ENCODE results near the gene ACSF3.

The ACSF3 gene

DNA sequence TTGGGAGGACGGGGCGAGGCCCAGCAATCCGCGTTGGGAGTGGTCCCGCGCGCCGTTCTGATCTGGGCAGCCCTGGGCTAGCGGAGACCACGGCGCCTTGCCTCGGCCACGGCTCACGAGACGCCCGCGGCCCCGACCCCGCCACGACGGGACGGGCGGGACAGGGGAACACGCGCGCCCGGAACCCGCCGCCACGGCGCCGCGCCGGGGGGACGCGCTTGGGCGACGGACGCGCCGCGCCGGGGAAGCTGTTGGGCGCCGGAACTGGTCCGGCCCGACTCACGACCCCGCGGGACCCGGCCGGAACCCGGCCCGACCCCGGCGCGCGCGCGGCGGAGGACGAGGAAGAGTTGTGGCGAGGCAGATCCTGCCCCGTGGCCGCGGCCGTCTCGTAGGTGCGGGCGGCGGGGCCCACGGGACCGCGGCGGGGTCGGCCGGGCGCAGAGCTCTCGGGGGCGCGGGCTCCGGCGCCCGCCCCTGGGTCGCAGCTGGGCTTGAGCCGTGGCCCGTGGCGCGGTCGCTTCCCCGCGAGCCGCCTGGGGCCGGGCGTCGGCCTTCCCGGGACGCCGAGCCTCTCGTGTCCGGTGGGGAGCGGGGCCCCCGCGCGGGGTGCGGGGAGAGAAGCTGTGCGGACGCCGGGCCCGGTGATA lies at the start of gene ACSF3:
Gene ACSF3, plus strand, starts transcription at position 251 of the 650 bp plus-strand sequence. CDS start 6,830 bp downstream, outside the sequence.
- peak; percentile 80 for DNase-seq (ENCODE audit: low spot score)

DNA sequence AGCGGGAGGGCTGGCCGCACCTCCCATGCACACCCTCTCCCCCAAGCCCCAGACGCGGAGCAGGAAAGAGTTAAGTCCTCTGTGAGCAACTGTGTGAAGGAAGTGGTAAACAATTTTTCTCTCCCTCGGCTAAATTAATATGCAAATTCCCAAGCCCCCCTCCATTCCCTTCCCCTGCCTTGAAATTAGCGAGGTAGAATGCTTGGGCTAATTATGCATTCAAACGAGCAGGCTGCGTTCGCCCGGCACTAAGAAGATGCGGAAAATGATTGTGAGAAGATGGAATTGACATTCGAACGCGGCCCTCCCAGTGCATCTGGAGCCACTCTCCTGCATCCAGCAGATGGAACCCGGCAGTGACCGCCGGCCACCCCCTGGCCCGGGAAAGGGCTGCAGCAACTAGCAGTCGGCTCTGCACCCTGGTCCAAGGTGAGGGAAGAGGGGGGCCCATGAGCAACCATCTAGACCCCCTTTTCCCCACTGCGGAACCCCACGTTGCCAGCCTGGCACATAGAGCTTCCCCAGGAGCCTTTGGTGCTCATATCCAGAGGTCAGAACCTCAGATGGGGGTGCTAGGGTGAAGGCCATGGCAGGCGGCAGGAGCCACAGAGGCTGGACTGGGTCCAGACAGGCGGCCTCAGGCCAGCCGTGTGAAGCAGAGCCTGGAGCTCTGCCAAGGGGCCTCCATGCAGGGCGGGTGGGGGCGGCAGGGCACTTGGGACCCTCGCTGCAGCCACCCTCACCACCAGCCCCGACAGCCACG lies 49.1 kb upstream of the ACSF3 start:
- no peak for DNase-seq (ENCODE audit: low spot score)

DNA sequence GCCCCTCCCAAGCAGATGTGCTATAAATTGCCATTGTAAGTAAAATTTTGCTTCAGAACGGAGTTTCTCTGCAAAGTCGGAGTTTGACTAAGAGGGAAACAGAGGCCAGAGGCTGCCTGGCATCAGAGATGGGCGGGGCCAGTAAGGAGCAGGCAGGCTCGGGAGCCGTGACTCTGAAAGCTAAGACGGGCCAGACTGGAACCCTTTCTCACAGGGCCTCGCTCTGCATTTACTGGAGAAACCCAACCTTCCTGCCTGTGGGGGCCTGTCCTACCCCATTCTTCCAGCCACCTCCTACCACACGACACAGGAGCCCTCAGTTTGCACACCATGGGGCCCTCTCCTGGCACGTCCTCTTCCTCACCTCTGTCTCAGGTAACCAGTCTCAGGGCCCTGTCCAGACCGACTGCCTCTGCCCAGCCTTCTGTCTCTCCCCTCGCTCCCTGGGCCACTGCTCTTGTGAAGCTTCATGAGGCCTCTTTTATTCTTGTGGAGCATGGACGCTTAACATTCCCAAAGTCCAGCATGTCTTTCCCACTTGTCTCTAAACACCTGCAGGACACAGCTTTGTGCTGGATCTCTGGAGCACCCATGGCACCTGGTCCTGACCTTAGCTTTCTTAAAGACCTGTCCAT lies 48.4 kb upstream of the ACSF3 start:
- no peak for DNase-seq (ENCODE audit: low spot score)

DNA sequence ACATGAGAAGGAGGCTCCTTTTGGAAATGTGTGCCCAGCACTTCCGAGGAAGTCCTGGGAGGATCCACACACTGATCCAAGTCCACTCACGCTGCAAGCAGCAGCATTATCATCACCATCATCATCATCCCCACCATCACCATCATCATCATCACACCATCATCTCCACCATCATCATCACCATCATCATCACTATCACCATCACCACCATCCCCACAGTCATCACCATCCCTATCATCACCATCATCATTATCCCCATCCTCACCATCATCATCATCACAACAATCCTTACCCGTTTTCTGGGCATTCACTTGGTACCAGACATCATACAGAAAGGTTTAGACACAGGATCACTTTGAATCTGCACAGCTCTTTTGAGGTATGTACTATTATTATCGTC lies 47.8 kb upstream of the ACSF3 start:
- DNase-seq (ENCODE audit: low spot score): no peak

DNA sequence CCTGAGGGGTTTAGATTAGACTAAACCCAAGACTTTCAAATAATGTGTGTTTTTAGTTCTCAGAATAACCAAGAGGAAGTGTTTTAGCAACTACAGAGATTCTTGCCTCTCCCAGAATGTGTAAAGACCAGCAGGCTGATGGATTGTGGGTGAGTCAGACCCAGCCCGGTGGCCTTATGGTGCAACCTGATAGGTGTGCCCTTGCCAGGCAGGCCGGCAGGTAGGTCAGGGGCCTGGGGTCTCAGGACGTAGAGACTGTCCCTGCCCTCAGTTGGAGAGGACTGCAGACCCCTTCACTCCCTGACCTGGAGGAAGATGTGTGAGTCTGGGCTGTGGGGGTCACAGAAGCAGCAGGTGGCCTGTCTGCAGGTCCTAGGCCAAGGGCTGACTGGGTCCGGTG lies 47.2 kb upstream of the ACSF3 start:
- DNase-seq (ENCODE audit: low spot score): no peak

DNA sequence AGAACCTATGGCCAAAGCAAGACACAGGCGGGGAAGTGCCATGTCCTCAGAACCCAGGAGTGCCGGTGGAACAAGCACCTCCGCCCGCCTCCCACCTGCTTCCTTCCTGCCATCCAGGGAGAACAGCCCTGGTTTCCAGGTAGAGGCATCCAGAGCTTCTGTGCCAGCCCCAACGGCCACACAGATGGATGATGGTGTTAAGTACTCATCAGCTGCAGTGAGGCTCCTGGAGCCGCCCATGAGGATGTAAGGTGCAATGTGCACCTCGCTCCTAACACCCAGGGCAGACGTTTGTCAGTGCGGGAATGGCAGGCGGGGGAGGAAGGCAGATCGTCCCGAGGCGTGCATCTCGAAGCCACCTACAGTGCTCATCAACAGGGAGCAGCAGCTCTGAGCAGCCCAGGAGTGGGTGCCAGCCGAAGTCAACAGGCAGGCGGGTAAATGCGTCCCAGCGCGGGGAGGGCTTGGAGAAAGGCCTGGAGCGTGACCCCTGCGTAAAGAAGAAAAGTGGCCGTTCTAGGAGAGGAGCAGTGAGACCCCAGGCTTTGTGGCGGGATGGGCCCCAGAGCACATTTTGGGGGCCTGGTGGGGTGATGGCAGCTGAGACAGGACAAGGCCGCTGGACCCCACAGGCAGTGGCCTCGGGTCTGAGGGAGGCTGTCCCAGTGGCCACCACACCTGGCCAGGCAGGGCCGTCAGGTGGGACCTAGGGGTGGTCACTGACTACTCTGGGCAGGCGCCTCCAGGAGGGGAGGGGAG lies 46.1 kb upstream of the ACSF3 start:
- no peak for DNase-seq (ENCODE audit: low spot score)

DNA sequence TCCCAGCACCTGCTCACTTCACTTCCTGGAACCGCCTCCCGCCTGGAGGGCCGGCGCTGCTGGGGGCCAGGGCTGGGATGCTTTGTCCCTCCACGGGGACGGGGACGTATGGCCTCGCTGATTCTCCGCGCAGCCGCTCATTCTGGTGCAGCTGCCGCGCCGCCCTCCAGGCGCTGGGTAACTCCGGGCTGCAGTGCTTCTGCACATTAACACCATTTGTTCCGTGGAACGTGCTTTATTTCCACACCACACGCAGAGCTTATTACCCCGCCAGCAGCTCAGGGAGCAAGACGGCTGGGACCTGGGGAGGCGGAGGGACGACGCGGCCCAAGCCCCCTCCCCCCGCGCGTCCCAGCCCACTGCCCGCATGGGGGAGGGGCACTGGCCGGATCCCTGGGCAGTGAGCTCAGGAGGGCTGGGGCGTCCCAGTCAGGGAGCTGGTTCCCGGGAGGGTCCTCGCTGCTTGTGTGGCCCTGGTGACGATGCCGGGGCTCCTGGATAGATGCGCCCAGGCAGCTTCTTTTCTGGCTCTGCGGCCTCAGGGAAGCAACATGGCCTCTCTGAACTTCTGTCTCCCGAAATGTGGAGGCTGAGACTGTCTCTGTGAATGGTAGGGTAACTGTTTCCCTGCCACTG lies 45.4 kb upstream of the ACSF3 start:
- DNase-seq (ENCODE audit: low spot score): no peak

DNA sequence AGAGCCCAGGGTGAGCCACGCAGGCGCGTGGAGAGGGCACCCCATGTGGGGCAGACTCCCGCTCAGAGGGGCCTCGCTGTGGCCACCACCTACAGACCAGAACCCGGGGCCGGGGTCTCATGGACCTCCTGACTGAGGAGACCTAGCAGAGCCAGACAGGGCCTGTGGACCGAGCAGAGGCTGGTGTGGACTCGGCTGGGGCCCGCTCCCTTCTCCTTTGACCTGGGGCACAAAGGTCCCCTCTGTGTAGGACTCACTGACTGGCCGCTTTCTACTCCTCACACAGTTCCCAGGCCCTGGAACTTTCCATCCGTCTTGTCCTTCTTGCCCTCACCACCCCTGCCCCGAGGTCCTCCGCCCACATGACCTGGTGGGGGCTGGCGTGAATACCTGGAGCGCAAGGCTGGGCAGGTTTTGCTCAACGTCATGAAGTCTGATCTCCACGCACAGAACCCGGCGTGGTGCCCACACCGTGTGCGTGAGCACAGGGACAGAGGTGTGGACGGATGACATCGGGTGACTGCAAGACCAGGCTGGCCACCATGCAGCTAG lies 44.7 kb upstream of the ACSF3 start:
- no peak for DNase-seq (ENCODE audit: low spot score)

DNA sequence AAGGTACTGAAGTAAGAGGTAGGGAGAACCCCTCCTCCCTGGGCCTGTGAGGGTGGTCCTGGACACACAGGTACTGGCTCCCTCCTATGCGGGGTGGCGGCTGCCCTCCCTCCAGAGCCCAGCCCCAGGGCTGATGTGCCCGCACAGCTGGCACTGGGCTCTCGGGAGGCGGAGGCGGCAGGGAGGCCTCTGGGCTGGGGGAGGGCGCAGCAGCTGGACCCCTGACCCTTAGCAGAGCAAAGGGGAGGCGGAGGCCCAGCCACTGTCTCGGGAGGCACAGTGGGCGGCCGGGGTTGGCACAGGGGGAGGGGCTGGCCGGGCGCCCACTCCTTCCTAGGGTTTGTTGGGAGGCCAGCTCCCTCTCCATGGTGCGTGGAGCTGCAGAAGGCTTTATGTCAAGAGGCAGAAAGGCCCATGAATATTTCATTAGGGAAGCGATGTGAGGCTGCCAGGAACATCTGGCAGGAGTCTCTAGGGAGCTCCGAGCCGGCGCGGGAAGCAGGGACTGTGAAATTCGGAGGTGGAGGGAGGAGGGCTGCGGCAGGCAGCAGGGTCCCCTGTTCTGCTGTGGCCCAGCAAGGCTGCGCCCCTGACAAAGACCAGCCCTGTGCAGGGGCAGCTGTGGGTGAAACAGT lies 44.1 kb upstream of the ACSF3 start:
- no peak for DNase-seq (ENCODE audit: low spot score)

DNA sequence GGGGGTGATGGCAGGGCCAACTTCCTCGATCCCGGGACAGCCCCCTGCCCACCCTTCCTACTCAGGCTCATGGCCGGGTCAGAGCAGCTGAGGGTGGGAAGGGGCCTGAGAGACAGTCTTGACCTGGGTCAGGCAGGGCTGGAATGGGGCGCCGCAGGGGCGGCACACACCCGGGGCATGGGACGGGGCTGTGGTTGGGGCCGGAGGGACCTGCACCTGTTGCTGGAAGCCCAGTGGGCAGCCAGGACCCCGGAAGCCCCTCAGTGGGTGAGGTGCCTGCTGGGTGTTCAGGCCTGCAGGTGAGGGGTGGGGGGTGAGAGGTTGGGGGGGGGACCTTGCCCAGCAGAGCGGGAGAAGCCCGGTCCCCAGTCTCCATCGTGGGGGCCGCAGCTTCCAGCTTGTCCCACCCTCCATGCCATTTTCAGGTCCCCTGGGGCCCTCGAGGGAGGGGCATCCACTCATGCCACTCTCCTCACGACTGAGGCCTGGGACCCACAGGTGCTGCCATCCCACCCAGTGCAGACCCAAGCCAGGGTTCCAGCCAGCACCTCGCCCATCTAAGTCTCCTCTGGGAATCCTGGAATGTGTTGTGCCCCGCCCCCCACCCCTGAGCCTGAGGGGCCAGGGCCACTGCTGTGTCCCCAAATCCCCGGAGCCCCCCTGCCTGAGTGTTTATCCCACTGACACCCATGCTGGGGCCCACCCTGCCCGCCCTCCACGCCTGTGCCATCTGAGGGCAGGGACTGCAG lies 43.4 kb upstream of the ACSF3 start:
- DNase-seq (ENCODE audit: low spot score): no peak

DNA sequence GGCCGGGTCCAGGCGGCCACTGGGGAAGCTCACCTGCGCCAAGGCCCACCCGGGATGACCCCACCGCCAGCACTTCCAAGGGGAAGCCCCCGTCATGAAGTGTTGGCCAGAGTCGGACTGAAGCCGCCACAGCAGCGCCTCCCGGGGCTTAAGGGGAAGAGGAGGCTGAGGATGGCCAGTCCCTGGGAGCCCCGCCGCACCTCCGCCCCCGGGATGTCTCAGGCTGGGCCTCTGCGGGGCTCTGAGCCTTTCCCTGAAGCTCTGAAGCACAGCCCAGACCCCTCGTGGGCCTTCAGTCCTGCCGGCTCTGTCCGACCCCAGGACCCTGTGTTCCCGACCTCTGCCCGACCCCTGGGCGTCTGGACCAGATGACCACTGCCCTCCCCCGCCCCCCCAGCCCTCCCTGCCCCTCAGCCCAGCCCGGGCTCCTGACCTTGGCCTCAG lies 42.8 kb upstream of the ACSF3 start:
- DNase-seq (ENCODE audit: low spot score): no peak

DNA sequence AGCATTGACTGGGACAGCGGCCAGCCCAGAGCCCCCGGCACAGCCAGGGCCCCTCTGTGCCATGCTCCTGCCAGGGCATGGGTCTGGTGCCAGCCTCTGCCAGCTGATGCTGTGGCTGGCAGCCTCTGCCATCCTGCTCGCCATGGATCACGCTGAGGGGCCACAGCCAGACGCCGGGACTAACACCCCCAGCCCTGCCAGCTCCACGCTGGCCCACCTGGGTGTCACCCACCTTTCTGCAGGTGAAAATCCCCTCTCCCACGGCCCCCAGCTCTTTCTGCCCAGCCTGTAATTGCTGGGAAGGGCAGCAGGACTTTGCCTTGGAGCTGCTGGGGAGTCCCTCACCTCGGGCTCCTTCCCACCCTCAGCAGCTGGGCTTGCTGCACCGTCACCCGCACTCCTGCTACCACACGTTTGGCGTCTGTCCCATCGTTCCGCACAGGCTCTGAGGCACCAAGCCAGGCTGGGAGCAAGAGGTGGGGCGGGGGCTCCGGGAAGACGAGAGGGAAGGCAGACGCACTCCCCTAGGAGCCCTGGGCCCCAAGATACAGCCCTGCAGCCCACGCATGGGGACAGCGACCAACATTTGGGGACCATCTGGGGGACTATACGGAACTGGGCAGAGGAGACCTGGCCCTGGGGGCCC lies 42.0 kb upstream of the ACSF3 start:
- no peak for DNase-seq (ENCODE audit: low spot score)

DNA sequence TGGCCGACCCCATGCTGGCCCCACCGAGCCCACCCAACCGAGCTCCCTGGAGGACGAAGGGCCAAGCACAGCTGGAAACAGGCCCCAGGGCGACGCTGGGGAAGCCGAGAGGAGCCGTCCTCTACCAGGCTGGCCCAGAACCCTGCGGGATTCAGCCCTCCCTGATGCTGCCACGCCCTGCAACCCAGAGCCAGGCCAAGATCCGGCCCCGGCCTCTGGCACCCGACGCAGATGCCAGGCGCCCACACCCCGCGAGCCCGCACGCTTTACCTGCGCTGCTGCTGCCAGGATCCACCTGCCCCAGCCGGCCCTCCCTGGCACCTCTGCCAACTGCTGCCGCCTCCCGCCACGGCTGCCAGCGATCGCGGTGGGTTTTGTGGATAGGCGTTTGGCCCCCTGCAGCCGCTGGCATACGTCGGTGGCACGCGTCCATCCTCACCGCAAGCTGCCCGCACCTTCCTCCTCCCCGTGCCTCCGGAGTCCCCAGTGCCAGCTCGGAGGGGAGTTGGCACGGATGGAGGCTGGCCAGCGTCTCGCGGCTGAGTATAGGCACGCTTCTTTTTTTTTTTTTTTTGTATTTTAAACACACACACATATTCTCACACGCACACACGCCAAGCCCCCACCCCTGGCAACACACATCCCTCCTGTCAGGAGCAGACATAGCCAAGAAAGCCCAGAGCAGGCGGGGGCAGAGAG lies 41.3 kb upstream of the ACSF3 start:
- DNase-seq (ENCODE audit: low spot score): no peak

DNA sequence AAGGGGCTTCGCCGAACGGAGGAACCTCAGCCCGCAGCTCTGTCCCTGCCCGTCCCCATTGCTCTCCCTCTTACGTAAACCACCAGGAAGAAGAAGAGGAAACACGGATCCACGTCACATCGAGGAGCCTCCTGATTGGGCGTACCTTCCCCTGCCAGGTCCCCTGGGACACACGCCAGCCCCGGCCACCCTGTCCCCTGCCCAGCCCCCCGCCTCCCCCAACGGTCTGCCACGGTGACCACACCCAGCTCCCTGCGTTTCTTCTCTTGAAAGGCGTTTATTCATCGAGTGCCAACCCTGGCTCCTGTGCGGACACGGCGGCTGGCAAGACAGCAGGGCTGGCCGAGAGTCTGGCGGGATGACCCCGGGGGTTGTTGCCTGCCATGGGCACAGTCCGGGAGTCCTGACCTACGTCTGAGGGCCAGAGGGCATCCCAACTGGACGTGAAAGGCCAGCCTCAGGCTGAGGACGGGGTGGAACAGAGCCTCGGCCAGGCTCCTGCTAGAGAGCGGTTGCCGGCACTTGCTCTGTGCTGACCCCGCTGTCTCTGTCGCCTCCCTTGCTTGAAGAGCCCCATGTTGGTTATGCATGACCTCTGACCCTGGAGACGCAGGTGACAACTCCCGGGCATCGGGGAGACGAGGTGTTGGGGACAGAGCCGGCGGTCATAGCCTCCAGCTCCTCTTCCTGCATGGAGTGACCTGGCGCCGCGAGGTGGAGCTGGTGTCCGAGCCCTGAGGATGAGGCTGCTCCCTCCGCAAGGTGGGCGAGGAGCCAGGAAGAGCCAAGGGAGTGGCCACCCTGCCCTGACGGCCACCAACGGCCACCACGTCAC lies 40.5 kb upstream of the ACSF3 start:
- DNase-seq (ENCODE audit: low spot score): no peak

DNA sequence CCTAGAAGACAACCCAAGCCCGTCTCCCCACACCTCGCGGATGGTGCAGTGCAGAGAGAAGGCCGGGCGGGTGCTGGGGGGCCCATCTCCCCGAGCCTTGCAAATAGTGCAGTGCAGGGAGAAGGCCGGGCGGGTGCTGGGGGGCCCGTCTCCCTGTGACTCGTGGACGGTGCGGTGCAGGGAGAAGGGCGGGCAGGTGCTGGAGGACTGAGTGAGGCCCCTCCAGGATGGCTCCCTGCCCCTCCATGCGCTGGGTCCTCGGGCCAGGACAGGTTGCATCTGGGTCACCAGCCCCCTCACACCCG lies 40.0 kb upstream of the ACSF3 start:
- no peak for DNase-seq (ENCODE audit: low spot score)

DNA sequence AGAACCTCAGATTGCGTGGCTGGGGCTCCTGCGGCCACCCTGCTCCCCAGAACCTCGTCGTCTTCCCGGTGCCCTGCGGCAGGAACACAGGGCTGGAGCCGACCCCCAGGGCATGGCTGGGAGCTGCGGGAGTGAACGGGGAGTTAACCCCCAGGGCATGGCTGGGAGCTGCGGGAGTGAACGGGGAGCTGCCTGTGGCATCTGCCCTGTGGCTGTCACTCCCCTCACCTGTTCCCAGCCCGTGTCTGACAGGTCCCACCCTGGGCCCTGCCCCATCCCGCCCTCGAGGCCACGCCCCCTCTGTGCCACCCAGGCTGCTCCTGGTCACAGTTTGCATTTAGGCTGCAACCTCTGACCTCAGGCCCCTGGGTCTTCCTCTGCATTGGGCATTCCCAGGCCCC lies 39.4 kb upstream of the ACSF3 start:
- no peak for DNase-seq (ENCODE audit: low spot score)

DNA sequence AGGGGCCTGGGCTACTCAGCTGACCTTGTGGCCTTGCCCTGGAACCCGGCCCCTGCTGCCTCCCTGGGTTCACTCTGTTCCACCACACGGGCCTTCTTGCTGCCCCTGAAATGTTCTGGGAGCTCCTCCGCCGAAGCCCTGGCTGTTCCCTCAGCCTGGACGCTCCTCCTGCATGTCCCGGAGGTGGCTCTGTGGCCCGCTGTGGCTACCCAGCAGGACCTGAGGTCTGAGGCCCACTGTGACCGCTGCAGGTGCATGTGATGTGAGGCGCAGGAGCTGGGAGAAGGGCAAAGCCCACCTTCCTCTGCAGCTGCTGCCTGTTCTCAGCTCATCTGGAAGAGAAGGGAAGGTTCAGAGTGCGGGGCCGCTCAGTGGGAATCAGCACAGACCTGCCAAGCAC lies 38.9 kb upstream of the ACSF3 start:
- no peak for DNase-seq (ENCODE audit: low spot score)

DNA sequence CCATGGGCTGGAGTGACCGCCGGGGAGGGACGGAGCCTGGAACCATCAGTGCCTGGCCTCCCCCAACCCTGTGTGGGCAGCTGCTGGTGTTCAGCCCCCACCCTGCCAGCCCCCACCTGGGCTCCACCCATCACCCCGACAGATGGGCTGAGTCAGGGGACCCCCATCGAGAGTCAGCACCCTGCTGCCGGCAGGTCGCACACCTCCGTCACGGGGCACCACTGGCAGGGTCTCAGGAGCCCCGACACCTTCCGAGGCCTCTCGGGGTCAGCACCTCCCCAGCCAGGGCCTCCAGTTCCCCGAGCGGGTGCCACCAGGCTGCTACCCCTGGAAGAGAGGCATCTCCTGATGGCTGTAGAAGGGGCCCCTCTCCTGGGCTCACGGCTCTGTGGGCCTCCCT lies 38.3 kb upstream of the ACSF3 start:
- no peak for DNase-seq (ENCODE audit: low spot score)

Data from germinal center (tissue), 1 donor.